Effector CD8-positive, alpha-beta T cell (primary cell): Measurements from ENCODE around the gene SLC2A10.

Experiments
- DNase-seq: peaks from one replicate; lab custom pipeline; 2025; lab: John Stamatoyannopoulos, UW

Gene SLC2A10

DNA sequence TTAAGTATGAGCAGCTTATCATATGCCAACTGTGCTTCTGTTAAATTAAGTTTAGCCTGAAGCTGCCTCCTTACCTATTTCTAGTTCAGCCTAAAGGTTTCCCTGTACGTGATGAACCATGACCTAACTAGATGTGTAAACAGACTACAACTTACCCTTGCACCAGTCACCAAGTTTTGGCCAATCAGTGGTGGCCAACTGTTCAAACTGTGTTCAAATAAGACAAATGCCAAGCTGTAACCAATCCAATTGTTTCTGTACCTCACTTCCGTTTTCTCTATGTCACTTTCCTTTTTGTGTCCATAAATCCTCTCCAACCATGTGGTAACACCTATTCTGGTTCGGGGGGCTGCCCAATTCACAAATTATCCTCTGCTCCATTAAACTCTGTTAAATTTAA lies 6.0 kb upstream of the SLC2A10 start:
- DNase-seq = no peak

DNA sequence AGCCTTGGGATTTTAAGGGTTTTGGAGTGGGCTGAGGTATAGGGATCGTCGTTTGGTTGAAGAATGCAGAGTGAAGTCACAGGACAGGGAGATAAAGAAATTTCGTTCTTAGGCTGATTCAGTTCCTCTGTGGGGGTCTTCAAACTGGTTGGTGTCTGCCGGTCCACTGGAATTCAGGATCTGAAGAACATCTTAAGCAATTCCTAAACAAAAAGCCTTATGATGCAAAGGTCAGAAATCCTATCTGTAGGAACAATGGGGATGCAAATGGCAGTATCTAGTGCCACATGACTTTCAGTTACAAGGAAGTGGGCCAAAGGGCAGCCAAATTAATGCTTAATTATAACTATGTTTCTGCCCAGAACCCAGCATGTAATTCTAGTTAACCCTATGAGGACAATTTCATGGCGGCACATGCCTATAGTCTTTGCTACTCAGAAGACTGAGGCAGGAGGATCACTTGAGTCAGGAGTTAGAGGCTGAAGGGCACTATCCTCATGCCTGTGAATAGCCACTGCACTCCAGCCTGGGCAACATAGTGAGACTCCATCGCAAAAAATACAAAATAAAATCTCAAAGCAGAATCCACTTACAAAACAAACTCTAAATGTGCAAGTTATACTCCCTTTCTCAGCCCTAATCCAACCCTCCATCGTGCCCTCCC lies 4.6 kb upstream of the SLC2A10 start:
- no peak for DNase-seq

DNA sequence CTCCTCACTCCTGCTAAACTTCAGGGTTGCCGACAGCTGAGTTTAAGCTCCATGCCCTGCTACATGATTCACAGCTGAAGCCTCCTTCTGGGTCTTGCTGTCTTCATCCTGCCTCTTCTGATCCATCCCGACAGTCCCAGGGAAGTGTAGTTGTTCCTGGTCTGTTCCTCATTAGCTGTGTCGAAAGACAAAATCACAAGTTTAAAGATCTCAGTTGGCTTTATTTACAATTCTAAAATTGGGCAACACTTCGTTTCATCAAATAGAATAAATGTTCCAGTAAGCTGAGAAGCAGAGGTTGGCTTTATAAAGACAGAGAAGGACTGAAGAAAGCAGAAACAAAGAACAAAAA lies 4.1 kb upstream of the SLC2A10 start:
- DNase-seq = no peak

DNA sequence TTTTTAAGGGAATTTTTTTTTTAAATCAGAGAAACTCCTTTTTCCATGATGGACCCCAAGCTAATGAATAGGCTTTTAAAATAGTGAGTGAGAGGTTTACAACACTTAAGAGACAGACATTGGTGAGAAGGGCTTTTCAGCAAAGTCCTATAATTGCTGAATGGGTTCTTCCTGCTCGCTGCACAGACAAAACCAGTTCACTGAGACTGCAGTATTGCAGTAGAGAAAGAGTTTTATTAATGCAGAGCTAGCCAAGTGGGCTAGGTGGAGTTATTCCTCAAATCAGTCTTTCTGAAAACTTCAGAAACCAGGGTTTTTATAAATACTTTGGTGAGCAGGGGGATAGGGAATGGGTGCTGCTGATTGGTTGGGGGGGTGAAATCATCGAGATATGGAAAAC lies 3.2 kb upstream of the SLC2A10 start:
- no peak for DNase-seq

DNA sequence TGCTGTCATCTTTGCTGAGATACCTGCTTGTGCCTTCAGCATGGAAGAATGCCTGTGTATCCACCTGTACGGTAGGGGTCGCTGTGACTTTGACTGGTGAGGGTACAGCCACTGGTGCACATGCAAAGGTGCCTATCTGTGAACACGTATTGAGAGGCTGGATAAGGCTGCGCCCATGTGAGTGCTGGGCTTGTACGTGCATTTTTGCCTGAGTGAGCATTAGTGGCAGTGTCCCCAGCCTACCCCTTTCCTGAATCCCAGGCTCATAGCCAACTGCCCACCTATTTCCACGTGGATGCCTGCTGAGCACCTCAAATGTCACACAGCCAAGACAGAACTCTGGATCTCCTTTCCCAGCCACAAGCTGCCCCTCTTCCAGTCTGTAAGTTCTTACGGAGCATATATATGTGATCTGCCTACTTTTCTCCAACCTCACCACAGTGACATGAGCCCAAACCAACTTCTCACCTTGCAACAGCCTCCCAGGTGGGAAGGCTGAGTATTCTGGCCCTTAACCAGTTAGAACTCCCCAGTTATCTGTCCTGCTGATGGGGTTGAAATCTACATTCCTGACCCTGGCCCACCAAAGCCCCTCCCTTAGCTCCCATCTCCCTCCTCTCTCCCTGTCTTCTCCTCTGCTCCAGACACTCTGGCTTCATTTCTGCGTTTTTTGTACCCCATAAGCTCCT lies 1.1 kb upstream of the SLC2A10 start:
- no peak for DNase-seq

DNA sequence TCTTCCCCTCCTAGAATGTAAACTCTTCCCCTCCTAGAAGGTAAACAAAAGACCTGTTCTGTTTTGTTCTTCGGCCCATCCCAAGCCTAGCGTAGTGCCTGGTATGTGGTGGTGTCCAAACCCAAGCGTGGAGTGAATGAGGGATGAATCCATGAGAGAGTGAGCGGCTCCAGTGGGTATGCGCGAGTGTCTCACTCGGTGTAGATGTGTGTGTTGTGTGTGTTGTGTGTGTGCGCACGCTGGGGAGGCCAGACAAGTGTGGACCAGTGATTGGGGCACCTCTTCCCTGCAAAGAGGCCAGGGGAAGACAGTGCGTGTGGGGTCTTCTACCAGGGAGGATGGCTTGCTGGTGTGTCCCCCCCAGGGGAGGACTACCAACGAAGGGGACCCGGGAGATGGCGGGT lies 392 bp upstream of the SLC2A10 start:
- no peak for DNase-seq

DNA sequence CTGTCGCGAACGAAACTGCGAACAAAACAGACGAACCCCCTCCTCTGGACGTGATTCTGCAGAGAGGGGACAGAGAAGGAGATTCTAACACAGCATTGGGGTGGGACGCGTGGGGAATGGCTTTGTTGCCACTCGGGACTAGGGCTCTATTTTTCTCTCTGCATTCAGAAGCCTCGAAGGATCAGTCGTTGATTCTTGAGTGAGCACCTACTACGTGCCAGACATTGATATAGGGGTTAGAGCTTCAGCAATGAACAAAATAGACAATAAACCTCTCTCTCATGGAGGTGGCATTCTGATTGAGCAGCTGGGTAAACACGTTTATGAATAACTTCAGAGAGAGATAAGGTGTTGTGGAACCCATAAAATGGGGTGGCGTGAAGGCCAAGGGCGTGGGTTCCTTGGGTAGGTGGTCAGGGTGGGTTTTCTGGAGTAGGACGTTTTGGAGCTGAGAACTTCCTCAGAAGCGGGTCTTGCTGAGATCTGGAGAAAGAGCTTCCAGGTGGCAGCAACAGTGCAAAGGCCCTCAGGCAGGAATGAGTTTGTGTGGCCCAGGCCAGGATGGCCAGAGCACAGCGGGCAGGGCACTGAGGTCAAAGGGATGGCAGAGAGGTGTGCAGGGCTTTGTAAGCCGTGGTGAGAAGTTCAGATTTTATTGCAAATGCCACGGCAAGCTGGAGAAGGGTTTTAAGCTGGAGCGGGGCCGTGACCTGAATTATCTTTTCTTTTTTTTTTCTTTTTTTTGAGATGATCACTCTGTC lies 884 bp downstream of the SLC2A10 start:
- no peak for DNase-seq

DNA sequence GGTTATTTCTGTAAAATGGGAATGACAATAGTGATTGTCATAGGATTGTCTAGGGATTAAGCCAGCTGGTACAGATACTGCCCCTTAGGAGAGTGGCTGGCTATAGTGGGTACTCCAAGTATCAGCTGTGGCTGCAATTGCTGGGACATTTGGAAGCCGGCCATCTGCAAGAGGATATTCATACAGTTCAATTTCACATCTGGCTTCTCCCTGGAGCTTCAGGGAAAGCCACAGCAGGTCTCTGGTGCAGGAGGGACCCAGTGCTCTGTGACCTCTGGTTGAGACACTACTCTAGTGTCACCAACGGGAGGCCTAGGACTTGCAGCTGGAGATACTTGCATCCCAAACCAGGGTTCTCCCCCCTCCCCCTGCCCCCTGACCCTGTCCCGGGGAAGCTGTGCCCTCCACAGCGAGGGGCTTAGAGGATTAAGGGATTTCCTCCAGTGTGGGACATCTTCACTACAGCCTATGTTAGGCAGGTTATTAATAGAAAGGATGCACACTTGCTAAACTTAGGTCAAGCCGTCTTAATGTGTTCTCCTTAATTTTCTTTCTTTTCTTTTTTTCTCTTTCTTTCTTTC lies 2.7 kb downstream of the SLC2A10 start:
- no peak for DNase-seq

DNA sequence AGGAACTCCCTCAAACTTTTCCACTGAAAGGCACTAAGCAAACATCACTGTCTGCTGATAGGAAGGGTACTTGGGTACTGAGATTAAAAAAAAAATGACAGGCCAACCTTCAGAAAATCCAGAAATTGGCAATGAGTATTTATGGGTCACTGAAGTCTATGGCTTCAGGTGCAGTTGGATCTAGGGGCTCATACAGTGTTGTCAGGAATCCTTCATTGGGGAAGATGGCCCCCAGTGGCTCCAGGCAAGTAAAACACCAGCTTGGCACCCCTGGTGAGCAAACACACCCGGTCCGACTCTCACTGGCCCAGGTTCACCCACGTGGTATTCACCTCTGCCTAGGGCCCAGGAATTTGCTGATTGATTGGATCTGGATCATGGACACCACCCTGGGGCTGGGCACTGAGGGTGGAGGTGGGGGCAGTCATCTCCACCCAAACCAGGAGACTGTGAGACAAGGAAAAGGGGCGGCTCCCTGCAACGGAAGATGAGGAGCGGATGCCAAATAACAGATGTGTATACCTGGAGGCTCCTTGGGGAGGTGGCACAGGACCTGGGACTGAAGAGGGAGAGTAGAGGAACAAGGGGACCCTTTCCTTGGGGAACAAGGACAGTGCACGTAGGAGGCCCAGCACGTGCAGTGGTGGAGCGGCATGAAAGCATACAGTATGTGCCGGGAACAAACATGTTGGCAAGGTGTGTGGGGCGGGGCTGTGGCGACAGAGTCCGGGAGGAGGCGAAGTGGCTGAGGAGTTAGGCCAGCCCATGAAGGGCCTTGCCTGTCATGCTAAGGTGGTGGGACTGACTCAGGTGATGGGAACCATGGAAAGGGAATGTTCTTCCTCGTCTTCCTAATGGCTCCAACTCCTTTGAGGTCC lies 4.7 kb downstream of the SLC2A10 start:
- no peak for DNase-seq

DNA sequence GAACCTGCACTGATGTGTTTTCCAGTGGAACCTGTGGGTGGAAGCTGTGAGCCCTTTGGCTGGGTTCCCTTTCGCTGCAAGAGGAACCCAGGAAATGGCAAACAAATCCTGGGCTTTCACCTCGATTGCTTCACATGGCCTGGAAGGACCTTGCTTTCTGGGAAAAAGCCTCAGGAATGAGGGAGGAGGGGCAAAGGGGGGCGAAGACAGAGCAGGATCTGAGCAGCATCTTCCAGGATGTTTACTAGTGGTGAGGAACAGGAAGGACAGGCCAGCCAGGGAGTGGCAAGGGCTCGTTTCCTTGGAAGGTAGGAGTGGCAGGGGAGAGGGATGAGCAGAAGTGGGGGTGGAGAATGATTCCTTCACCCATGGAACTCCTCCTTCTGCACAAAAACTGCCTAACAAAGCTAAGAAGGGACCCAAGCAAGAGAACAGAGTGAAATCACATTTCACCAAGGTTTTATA lies 5.9 kb downstream of the SLC2A10 start:
- no peak for DNase-seq

DNA sequence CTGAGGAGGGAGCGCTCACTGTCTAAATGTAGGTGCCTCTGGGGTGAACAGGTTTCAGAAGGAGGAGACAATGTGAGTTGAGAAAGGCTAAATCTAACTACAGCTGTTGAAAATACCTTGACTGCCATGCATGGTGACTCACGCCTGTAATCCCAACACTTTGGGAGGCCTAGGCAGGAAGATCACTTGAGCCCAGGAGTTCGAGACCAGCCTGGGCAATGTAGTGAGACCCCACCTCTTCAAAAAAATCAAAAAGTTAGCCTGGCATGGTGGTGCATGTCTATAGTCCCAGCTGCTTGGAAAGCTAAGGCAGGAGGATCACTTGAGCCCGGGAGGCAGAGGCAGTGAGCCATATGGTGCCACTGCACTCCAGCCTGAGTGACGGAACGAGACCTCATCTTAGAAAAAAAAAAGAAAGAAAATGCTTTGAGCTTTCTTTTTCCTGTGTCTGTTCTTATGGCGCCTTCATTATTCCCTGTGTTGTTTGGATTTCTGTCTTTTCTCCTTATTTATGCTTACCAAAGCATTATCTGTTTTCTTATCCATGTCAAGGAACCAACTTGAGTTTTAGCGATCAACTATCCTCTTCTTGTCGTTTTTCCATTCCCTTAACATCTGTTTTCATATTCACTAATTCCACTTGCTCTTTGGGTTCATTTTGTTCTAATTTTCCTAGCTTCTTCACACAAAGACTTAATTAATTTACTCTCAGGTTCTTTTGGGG lies 8.5 kb downstream of the SLC2A10 start:
- DNase-seq = no peak

DNA sequence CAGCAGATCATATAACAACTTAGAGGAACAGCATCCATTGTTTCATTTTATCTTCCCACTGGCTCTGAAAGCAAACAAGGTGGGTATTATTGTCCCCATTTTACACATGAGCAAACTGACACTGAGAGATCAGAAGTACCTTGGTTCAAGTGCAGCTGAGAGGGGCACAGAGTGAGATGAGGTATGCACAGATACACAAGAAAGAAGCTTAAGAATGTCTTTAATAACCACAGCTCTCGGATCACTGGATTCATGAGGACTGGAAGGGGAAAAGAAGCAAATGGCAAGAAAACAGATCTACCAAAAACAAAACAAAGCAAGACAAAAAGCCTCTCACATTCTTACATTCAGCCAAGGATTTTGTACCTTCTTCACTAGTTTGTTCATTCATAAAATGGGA lies 10.6 kb downstream of the SLC2A10 start:
- no peak for DNase-seq

DNA sequence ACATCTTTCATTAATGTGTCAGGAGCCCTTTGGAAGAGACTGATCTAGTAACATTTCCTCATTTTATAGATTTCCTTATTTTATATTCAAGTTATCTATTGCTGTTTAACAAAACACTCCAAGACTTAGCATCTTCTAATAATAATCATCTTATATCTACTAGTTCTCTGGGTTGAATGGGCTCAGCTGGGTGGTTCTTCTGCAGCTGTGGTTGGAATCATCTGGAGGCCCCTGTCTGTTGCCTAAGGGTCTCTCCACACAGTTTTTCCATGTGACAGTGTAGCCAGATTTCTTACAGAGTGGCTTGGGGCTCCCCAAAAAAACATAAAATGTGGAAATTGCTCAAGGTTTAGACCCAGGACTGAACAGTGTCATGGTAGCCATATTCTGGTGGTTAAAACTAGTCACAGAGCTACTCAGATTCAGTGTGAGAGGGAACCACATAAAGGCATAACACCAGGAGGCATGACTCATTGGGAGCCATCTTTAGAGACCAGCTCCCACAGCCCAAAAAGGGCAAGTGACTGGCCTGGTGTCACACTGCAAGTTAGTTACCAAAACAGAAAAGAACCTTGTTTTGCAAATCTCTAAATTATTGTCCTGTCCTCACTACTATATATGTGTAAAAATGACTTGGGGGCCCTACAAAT lies 11.5 kb downstream of the SLC2A10 start:
- DNase-seq = no peak

DNA sequence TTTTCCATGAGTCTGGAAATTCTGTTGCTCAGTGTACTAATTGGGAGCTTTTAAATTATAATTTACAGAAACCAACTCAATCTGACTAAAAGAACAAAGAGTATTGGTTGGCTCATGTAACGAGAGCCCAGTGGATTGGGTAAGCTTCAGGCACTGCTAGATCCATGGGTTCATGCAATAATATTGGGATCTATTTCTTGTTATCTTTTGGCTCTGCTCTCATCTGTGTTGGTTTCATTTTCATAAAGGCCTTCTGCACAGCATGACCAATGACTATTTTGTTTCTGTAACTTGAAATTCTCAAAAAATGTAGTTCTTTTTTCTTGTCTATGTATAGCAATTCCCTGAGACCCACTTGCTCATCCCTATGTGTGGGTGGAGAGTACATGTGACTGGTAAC lies 12.0 kb downstream of the SLC2A10 start:
- DNase-seq = no peak

DNA sequence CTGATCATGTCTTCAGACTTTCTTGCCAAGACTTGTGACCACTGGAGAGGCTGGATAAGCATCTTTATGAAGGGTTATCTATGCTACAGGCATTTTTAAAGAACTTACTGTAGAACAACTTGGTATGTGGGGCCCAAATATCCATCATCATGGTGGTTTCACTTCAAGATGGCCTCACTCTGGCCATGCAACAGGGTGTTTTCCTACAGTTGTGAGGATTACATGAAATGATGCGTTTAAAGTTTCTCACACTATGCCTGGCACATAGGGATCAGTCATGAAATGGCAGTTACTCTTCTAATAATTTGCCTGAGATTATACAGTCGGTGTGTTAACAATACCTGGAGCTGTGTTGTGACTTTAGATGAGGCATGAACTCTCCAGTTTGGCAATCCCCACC lies 13.0 kb downstream of the SLC2A10 start:
- no peak for DNase-seq

DNA sequence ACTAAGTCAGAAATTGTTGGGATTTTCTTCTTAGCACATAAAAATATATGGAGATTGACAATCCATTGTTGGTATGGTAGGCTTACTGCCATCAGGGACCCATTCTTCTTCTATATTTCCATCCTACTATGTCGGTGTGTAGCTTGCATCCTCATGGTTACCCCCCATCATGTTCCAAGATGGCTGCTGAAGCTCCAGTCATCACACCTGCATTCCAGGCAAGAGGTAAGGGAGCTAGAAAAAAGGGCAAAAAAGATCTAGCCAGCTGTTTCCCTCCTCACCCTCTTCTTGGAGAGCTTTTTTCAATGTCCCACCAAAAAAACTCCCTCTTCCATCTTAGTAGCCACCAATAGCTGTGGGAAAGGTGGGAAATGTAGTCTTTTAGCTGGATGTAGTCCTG lies 13.6 kb downstream of the SLC2A10 start:
- no peak for DNase-seq

DNA sequence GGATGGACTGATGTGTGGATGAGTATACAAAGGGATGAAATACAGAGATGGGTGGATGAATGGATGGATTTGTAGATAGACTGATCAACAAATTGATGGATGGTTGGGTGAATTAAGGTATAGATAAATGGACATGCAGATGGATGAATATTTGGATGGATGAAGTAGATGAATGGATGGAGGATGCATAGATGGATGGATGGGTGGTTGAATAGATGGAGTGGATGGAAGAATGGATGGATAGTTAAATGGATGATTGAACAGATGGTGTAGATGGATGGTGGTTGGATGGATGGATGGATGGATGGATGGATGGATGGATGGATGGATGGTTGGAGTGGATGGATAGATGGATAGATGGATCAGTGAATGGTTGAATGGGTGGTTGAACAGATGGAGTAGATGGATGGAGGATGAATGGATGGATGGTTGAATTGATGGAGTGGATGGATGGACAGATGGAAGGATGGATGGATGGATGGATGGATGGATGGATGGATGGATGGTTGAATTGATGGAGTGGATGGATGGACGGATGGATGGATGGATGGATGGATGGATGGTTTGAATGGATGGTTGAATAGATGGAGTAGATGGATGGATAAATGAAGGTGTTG lies 15.0 kb downstream of the SLC2A10 start:
- DNase-seq = no peak

DNA sequence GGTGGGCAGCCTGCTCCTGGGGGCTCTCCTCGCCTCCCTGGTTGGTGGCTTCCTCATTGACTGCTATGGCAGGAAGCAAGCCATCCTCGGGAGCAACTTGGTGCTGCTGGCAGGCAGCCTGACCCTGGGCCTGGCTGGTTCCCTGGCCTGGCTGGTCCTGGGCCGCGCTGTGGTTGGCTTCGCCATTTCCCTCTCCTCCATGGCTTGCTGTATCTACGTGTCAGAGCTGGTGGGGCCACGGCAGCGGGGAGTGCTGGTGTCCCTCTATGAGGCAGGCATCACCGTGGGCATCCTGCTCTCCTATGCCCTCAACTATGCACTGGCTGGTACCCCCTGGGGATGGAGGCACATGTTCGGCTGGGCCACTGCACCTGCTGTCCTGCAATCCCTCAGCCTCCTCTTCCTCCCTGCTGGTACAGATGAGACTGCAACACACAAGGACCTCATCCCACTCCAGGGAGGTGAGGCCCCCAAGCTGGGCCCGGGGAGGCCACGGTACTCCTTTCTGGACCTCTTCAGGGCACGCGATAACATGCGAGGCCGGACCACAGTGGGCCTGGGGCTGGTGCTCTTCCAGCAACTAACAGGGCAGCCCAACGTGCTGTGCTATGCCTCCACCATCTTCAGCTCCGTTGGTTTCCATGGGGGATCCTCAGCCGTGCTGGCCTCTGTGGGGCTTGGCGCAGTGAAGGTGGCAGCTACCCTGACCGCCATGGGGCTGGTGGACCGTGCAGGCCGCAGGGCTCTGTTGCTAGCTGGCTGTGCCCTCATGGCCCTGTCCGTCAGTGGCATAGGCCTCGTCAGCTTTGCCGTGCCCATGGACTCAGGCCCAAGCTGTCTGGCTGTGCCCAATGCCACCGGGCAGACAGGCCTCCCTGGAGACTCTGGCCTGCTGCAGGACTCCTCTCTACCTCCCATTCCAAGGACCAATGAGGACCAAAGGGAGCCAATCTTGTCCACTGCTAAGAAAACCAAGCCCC lies 16.0 kb downstream of the SLC2A10 start:
- no peak for DNase-seq

DNA sequence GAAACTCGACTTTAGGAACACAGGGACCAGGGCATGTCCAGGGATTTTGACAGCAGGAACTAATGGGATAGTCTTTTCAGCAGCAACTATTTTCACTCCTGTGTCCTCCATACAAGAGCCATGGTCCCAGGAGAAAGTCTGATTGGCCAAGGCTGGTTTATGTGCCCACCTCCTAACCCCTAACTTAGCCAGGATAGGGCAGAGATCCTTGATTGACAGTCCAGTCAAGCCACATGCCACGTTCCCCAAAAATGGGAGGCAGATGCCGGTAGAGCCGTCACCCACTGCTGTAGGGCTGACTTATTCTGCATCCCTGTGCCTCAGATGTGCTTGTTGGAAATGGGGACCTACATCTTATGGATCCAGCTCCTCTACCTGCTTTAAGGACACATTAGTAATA lies 22.3 kb downstream of the SLC2A10 start:
- DNase-seq = no peak
